Sigmoid colon (tissue), 4 donors: ENCODE measurements around the gene SPOPL.

Experiments used
- POLR2A ChIP-seq, 2 donors: fragments of 450-650 bp; IDR thresholded peaks; one replicate each; pipeline ENCODE4 v1.6.1; 2016; ENCODE audit warnings: antibody characterized with exemption in 2 of 2, mild to moderate bottlenecking in 2 of 2, moderate library complexity in 2 of 2
- POLR2AphosphoS5 ChIP-seq, 4 donors: sonication (generic); formaldehyde crosslinking; IDR thresholded peaks; one replicate each; pipeline ENCODE4 v1.6.1; 2017; ENCODE audit warnings: antibody characterized with exemption in 4 of 4
- TF ChIP-seq, protein P1 (sequence below), 4 experiments: fragments of 450-650 bp in 3 of 4; fragments of 200-600 bp in 1 of 4; IDR thresholded peaks; one replicate each; pipeline ENCODE4 v1.5.1; 2016 to 2019; ENCODE audit warnings: antibody characterized with exemption in 4 of 4, mild to moderate bottlenecking in 3 of 4, moderate library complexity in 2 of 4

GRCh38 chr2:138512672-138513071, 11.1 kb downstream of the SPOPL start:
- TF ChIP-seq POLR2A (IDR thresholded peaks at IDR 0.05) (no peak), POLR2AphosphoS5 (IDR thresholded peaks at IDR 0.05) (no peak)
- TF ChIP-seq, protein P1, sequence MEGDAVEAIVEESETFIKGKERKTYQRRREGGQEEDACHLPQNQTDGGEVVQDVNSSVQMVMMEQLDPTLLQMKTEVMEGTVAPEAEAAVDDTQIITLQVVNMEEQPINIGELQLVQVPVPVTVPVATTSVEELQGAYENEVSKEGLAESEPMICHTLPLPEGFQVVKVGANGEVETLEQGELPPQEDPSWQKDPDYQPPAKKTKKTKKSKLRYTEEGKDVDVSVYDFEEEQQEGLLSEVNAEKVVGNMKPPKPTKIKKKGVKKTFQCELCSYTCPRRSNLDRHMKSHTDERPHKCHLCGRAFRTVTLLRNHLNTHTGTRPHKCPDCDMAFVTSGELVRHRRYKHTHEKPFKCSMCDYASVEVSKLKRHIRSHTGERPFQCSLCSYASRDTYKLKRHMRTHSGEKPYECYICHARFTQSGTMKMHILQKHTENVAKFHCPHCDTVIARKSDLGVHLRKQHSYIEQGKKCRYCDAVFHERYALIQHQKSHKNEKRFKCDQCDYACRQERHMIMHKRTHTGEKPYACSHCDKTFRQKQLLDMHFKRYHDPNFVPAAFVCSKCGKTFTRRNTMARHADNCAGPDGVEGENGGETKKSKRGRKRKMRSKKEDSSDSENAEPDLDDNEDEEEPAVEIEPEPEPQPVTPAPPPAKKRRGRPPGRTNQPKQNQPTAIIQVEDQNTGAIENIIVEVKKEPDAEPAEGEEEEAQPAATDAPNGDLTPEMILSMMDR (IDR thresholded peaks at IDR 0.05) = no peak
